OCI-M1 (cell line): ENCODE data around the gene COX7A2L.

Source experiments
- DNase-seq: peaks from one replicate; lab custom pipeline; 2025; lab: John Stamatoyannopoulos, UW

The COX7A2L gene

GRCh38 chr2:42317486-42317885, 43.5 kb downstream of the COX7A2L start:
- no peak for DNase-seq

GRCh38 chr2:42316910-42317309, 44.1 kb downstream of the COX7A2L start:
- no peak for DNase-seq

- DNase-seq = no peak
Measured at GRCh38 chr2:42315844-42316470, 45.1 kb downstream of the COX7A2L start.

DNA sequence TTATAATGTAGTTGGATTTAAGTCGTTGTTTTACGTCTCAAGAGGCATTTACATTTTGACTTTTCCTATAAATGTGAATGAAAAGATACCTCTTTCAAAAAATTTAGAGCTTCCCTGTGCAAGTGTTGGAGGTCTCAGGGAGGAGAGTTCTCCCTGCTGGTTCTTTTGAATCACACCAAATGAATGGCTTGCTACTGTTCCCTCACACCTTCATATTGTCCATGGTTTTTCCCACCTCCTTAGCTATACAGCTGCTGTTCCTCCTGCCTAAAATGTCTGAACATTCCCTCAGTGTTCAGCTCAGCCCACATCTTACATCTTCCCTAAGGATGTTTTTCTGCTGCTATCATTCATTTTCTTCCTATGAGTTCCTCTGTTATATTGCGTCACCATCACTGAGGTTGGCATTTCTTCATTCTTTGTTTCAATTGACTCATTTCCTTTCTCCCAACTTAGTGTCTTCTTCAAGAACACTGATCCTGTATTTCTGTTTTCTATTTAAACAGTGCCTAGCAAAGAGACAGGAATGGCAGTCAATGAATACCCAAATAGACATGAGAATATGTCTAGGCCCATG, 46.0 kb downstream of the COX7A2L start:
- DNase-seq = no peak

DNA sequence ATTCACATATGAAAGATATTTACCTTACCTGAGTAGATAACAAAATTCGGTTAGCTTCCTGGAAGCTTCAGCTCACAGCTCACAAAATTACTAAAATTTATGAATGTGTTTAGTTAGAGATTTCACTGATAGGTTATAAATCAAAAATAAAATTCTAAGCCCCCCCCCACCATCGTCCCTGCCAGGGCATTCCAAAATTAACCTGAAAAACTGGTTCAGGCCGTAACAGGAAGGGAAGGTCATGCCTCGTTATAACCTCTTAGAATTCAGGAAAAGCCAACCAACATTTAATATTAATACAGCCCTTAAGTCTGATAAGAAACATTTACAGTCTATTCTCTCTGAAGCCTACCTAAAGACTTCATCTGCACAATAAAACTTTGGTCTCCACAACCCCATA, 48.9 kb downstream of the COX7A2L start:
- DNase-seq = no peak

GRCh38 chr2:42310007-42310515, 51.0 kb downstream of the COX7A2L start:
- no peak for DNase-seq

DNA sequence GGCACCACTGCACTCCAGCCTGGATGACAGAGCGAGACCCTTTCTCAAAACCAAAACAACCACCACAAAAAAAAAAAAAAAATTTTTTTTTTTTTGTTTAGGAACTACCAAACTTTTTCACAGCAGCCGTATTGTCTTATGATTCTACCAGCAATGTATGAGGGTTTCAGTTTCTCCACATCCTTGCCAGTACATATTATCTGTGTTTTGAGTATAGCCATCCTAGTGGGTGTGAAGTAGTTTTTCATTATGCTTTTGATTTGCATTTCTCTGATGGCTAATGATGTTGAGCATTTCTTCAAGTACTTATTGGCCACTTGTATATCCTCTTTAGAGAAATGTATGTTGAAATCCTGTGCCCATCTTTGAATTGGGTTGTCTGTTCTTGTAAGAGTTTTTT, 51.7 kb downstream of the COX7A2L start:
- DNase-seq = no peak

- DNase-seq = no peak
Measured at GRCh38 chr2:42307180-42307579, 53.8 kb downstream of the COX7A2L start.

DNA sequence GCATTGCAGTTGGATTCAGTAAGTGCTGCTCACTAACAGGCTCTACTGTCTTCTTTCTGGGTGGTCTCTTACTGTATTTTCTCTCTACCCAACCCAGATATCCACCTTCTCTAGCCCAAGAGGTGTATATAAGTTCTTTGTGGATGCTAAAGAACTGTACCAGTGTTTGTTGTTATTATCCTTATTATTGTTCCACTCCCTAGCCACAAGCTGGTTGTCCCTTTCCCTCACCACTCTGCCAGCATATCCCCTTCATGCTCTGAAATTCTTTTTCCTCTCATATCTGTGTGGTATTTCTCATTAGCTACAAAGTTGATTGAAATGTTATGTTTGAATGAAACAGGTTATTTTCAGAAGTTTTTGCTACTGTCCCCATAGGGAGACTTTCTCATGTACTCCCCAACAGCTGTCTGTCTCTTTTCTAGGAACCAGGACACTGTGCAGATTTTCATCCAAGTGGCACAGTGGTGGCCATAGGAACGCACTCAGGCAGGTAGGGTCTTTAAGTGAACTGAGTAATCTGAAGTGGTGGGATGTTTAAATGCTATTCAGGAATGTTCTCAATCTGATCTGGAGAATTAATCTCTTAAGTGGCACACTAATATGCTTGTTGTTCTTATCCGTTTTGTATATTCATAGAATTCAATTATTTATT, 56.8 kb downstream of the COX7A2L start:
- DNase-seq = no peak

DNA sequence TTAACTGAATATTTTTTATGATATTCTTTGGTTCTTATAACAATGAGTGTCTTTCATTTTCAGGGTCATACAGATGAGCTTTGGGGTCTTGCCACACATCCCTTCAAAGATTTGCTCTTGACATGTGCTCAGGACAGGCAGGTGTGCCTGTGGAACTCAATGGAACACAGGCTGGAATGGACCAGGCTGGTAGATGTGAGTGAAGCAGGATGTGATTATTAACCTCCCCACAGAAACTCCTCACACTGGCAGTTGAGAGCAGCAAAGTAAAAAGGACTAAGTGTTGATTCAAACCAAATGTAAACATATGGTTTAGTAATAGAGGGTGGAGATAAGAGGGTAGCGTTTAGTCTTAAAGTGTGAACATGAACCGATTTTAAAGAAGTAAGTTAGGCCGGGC, 57.8 kb downstream of the COX7A2L start:
- DNase-seq = no peak

DNA sequence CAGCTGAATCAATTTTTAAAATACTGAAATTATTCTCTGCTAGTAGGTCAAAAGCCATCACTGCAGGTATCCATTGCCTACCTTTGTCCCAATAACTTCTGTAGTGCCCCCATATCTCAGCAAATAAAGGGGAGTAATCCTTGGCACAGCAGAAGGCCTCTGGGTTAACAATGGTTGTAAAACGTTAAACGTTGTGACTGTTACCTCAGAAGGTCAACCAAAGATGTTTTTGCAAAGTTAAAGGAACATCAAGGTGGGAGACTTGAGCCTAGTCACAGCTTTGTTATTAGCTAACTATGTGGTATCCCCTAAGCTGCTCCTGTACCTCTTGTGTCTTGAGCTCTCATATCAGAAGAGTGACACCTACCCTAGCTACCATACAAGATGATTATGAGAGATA, 60.5 kb downstream of the COX7A2L start:
- no peak for DNase-seq
